ENCODE results near the gene FGF6.
"Not testable (repeated sequence)": the region's sequence is repeated elsewhere in the genome, so short reads cannot be mapped to it uniquely, and the experiment has no call there.

The FGF6 gene

GRCh38 chr12:4445156-4446101, at the start of gene FGF6:
TSS of gene FGF6 (minus strand) at chr12:4445815. CDS start at chr12:4445570, 245 bp downstream.
- no peak for DNase-seq

- DNase-seq, result no peak
These were observed 45.4 kb upstream of the FGF6 start for GRCh38 chr12:4490973-4491372.

DNA sequence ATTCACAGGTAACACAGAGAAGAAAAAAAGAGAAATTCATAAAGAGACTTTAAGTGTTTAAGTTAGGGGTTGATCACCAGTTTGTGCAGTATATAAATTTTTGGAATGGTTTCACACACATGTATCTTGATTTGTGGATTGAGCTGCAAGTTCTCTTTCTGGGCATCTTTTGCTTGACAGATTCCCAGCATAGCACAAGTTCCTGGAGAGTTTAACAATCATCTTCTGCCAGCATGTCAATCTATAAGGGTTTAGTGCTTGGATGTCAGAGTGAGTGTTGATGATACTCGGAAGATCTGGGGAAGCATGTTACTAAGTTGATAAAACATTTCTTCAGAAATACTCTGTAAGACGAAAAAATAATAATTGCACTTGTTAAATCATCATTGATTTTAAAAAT, 43.9 kb upstream of the FGF6 start:
- no peak for DNase-seq

DNA sequence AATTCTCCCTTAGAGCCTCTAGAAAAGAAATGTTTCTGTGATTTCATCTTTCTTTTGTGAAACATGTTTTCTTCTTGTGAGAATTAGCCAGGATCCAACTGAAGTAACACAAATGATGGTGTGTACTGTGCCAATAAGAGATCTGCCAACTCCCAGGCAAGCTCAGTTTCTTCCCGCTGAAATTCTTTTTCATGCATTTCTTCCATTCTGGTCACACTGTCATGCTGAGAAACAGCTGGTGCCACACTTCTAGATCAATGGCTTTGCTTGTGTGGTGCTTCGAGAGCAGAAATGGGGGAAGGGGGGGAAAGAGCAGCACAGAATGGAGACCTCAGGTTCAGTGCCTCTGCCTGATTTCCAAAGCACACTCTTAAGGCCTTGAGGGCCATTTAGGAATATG, 41.4 kb upstream of the FGF6 start:
- no peak for DNase-seq

GRCh38 chr12:4486049-4486699, 40.6 kb upstream of the FGF6 start:
- no peak for DNase-seq

DNA sequence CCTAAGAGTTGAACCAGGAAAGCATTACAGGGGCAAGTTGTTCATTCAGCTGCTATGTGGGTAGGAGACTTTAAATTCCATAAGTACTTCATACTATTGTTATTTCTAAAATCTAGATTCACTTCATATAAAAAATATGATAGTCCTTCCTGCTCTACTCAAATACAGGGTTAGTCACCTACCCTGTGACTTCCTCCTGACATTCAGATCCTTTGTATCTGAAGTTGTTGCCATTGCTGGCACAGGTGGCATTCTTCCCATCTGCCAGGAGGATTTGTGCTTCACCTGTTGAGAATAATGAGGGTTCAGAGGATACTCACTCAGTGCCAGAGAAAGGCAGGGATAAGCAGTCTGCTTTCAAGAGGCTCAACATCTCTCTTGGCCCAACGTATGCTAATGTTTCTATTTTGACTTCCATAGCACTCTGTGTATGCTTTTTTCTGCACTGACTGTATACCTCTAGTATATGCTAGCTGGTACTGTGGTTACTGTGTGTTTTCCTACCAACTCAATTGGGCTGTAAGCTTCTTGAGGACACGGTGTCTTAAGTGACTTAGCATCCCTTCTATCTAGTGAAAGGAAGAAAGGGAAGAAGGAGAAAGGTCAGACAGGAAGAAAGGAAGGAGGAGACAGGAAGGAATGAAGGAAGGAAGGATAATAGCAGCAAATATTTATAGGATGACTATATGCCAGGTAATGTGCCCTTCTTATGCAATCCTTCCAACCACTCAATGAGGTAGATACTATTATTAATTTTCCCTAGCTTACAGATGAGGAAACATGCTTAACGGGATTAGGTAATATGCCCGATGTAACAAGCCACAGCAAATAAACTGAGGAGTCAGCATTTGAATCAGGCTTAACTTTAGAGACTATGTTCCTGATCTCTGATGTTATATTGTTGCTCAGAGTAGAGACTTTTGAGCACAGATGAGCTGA, 38.5 kb upstream of the FGF6 start:
- no peak for DNase-seq

- no peak for DNase-seq
These were observed 37.3 kb upstream of the FGF6 start for GRCh38 chr12:4482936-4483335.

DNA sequence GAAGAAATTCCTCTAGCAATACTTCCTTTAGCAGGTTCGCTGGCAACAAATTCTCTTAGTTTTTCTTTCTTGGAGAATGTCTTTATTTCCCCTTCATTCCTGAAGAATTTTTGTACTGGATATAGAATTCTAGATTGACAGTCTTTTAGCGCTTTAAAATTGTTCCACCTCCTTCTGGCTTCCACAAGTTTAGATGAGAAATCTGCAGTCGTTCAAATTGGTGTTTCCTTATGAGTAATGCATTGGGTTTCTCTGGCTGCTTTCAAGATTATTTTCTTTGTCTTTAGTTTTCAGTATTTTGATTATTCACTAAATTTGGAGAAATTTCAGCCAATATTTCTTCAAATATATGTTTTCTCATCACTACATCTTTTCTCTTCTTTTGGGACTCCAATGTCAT, 33.3 kb upstream of the FGF6 start:
- no peak for DNase-seq

DNA sequence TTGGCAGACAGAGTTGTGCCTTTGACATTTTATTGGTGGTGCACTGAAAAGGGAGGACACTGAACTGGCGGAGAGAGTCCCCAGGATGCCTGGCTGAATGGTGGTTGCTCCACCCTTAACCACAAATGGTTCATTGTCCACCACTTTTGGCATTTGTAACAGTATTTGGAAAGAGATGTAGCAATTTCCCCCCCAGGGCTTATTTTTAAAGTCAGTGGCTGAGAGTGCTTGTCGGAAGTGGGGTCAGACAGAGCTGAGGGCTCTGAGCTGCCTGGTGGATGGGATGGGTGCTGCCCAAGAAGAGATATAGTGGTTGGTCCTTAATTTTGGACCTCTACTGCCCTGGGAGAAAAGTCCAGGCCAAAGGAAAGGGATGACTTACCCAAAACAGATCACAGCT, 31.5 kb upstream of the FGF6 start:
- no peak for DNase-seq

DNA sequence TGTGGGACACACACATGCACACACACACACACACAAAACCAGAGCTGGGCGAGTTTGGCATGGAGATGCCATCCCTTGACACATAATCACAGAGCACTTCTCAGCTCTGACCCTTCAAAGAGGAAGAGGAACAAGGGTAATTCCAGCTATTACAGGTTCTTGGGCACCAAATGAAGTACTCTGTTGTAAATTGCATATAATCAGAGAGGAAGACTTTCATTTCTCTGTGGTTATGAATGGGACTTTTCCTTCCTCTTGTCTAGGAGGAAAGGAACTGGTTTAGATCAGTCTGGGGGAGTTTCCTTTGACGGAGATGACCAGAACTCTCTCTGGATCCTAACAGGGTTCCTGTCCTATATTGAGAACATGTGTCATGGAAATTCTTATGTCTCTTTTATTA, 26.4 kb upstream of the FGF6 start:
- no peak for DNase-seq

- no peak for DNase-seq
These were observed 25.6 kb upstream of the FGF6 start for GRCh38 chr12:4471256-4471655.

DNA sequence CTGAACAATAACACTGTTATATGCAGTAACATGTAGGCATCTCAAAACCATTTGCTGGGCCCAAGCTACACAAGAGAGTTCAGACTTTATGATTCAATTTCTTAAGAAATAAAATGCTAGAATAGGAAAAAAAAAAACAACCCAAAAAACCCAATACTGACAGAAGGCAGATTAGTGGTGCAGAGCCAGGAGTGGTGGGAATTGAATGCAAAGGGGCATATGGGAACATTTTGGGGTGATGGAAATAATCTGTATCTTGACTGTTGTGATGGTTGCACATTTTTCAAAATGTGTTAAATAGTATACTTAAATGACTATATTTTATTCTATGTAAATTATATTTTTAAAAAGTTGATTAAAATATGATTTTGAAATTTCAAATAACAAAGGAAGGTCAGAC, 23.4 kb upstream of the FGF6 start:
- no peak for DNase-seq

DNA sequence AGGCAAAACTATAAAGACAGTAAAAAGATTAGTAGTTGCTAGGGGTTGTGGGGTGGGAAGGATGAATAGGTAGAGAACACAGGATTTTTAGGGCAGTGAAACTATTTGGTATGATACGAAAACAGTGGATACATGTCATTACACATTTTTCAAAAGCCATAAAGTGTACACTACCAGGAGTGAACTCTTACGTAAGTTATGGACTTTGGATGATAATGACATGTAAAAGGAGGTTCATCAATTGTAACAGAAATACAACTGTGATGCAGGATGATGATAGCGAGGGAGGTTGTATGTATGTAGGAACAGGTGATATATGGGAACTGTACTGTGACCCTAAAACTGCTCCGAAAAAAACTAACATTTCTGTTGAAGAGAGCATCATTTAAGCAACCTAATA, 15.1 kb upstream of the FGF6 start:
- DNase-seq, result no peak

DNA sequence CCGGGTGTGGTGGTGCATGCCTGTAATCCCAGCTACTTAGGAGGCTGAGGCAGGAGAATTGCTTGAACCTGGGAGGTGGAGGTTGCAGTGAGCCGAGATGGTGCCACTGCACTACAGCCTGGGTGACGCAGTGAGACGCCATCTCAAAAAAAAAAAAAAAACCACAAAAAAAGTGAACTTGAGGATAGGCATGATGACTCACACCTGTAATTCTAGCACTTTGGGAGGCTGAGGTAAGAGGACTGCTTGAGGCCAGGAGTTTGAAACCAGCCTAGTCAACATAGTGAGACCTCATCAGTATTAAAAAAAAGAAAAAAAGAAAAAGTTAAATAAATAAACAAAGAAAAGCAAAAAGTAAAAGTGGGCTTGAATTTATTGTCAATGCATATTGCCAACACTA, 10.2 kb upstream of the FGF6 start:
- DNase-seq, result not testable (repeated sequence)

DNA sequence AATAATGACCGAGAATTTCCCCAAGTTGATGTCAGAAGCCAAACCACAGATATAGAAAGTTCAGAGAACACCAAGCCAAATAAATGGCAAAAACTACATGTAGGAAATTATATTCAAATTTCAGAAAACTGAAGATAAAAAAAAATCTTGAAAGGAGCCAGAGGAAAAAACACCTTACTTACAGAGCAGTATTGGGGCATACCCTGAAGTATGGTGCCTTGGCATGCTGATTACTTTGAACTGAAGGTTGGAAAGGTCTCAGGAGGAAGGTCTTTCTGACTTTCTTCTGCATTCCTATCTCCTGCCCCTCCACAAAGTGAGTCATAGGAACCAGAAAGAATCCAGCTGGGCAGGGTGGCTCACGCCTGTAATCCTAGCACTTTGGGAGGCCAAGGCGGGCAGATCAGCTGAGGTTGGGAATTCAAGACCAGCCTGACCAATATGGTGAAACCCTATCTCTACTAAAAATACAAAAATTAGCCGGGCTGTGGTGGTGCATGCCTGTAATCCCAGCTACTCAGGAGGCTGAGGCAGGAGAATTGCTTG, 8.8 kb upstream of the FGF6 start:
- no peak for DNase-seq

DNA sequence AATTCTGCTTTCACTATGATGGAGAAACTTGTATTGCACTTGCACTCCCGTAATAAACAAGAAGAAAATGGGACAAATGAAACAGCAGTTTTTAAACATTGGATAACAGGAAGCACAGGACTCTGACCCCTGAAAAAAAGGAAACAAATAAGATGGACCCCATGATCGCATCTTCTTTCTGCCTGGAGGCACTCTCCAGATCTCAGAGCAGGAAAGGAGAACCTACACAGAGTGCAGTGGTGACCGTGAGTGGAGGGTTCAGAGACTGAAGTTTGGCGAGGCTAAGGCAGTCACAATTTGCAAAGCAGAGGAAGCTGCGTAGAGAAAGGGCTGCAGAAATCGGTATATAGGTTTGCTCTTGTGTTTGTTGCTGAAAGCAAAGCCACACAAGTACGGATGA, 6.1 kb upstream of the FGF6 start:
- DNase-seq, result no peak

DNA sequence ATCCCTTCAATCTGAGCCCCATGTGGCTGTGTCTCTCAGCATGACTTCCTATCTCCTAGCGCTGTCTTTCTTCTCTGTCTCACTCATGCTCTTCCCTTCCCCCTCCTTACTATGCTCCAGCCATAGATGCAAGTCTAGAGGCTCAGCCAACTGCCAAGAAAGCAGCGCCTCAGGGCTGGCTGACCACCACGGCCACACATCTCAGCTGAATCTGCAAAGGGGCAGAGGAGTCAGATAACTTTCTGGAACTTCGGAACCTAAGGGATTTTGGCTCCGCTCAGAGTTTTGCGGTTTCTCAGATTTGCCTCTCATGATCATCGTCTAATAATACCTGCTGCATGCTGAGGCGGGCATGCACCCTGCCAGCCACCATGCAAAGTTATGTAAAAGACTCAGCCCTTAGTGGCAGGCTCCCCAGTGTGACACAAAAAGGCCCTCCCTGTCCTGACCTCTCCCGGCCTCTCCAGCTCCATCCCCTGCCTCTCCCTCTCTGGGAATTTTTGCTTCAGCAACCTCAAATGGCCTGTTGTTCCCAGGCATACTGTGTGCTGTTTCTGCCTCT, 5.0 kb upstream of the FGF6 start:
- no peak for DNase-seq

DNA sequence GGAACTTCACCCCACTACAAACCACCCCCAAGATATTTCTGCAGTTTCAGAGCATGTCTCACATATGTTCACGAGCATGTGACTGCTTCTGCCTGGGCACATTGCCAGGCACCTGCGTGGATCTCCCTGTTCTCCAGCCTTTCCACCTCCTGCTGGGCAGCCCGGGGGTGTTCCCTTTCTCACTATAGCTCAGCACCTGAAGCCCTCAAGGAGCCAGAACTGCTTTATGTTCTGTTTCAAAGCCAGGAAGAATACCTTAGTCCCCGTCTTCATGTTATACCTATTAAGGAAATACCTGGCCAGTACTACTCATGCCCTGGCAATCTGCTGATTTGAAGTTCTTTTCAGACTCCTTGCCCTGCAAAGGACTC, 4.2 kb upstream of the FGF6 start:
- no peak for DNase-seq

DNA sequence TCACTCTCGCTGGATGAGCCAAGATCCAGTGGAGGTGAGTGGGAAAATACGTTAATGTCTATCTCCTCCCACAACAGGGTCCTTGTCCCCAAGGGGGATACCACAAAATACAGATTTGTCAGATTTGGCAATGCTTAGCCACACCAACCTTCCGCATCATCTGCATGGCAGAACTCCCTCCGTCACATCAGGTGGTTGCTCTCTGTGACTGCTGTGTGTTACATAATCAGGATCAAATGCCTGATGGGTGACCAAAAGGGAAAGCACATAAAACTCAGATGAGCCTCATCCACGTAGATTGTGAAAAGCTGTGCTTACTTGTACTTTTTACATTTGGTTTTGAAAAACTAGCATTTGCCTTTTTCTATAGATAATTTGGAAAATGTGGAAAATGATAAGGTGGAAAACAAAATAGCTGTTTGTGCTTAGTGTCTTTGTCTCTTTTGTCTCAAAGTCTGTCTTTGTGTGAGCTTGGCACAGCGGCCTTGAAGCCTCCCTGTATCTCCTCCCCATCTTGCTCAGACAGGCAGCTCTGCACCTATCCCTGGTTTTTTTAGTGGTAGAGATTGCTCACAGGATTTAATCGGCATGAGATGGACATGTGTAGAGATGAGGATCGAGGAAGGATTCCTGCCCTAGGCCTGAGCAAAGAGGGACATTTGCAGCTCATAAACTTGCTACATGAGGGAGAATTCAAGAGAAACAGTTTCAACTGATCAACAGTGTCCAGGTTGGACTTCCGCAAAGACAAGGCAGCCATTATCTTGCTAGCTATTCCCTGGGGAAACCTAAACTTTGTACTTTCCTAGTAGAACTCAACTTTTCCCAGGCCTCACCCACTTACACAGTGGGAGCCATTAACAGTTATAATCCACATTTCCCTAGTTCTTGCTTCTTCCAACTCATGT, 3.6 kb upstream of the FGF6 start:
- DNase-seq, result no peak

DNA sequence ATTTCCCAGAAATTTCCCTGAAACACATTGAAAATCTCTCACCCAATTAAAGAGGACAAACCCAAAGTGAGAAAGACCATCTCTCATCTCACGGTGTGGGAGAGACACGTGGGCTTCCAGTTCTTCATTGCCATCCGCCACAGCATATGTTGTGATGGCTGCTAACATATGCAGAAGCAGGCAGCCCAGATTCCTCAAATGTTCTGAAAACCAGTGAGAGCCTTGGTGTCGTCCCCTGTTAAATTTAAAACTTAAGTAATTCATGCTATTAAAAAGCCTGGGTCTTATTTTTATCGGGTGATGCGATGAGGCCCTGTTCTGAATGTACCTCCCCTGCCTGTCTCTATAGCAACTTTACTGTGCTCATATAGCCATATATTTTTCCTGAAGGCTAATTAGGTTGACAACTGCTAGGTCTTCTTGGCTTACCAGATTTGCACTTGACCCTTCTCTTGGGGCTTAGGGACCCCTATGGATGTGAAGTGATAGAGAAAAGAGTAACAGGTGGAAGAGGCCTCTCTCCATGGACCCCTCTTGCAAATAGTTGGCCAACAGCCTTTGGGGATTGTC, 2.8 kb upstream of the FGF6 start:
- no peak for DNase-seq

DNA sequence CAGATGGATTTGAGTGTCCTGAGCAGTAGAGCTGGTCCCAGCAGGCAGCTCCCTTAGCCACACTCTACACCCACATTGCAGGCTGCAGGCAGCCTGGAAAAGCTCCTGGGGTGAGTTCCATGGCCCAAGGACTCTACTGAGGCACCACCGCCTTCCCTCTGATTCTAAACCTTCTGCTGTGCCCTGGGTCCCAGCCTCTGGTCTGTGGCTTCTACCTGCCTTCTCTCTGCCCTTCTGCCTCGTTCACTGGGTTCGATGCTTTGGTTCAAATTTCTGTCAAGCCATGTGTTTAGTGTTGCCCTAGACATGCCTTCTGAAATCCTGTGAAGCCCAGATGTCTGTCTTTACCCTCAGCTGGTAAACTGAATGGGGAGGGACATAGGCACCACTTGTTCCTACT, 1.5 kb upstream of the FGF6 start:
- no peak for DNase-seq

All from NCI-H446 treated with DMSO at 0.1 percent for 48 hours (cell line).